A549 (cell line): ENCODE results near the gene YIPF6. TPM values are rescaled to one million over a fixed set of nuclear protein-coding genes. Genes with fewer than 3 reads are reported as not detected.

Experiments
- ATAC-seq, 2 experiments: fragments of 200-7000 bp in 1 of 2; fragments of >200 bp in 1 of 2; cut with Nextera tagmentation in 1 of 2; cut with Tn5 transposase in 1 of 2; 3 replicates each; pipeline versions ENCODE4 v1.8.0 to v1.9.1; 2018 to 2020; ENCODE audit warnings: mild to moderate bottlenecking in 1 of 2, moderate library complexity in 1 of 2
- CTCF ChIA-PET: fragments of 300-600 bp; sonication (Branson Sonifier 250); formaldehyde crosslinking; extraction: SDS; loops from one replicate; lab custom pipeline; 2021; ENCODE audit warnings: antibody characterized with exemption, inconsistent platforms; lab: Yijun Ruan, JAX
- POLR2A ChIA-PET: fragments of 350-600 bp; formaldehyde crosslinking; extraction: SDS; loops from one replicate; lab custom pipeline; 2021; ENCODE audit warnings: antibody characterized with exemption, inconsistent platforms; lab: Yijun Ruan, JAX
- DNase-seq, 2 experiments: peaks; one replicate each; pipeline versions ENCODE4 v3.0.0 to v3.0.0-alpha.2; 2011 to 2016; ENCODE audit warnings: low read depth in 1 of 2, low spot score in 1 of 2
- FAIRE-seq: peaks from 2 replicates; lab custom pipeline; 2011; peaks lifted over from hg19 to GRCh38; lab: Jason Lieb, UNC
- H3K27ac ChIP-seq, 2 experiments: fragments of >200 bp; sonication (Bioruptor Twin); formaldehyde crosslinking; 3 replicates each; pipeline ENCODE4 v1.5.1; 2016 to 2017
- H3K4me1 ChIP-seq: fragments of >200 bp; sonication (Bioruptor Twin); formaldehyde crosslinking; 3 replicates; pipeline ENCODE4 v1.6.1; 2016
- H3K4me2 ChIP-seq: fragments of >200 bp; sonication (Bioruptor Twin); formaldehyde crosslinking; 3 replicates; pipeline ENCODE4 v1.6.1; 2016
- H3K4me3 ChIP-seq: fragments of >200 bp; sonication (Bioruptor Twin); formaldehyde crosslinking; 3 replicates; pipeline ENCODE4 v1.5.1; 2016
- H3K9me3 ChIP-seq: fragments of >200 bp; sonication (Bioruptor Twin); formaldehyde crosslinking; 3 replicates; pipeline ENCODE4 v1.6.1; 2016
- CBX2 ChIP-seq: fragments of 200-600 bp; sonication (generic); IDR thresholded peaks from 2 replicates; pipeline ENCODE4 v1.6.1; 2016; ENCODE audit warnings: low read depth, mild to moderate bottlenecking, borderline replicate concordance
- CBX8 ChIP-seq: fragments of 200-600 bp; sonication (generic); IDR thresholded peaks from 2 replicates; pipeline ENCODE4 v1.6.1; 2016
- CEBPB ChIP-seq, 2 experiments: fragments of >200 bp in 1 of 2; sonication (Bioruptor Twin) in 1 of 2; formaldehyde crosslinking in 1 of 2; IDR thresholded peaks; 2 replicates each; pipeline ENCODE4 v1.6.1; 2012 to 2016
- CHD4 ChIP-seq: fragments of 200-600 bp; sonication (generic); IDR thresholded peaks from 2 replicates; pipeline ENCODE4 v1.6.1; 2016; ENCODE audit warnings: antibody characterized with exemption, mild to moderate bottlenecking, borderline replicate concordance
- EP300 ChIP-seq, 2 experiments: fragments of >200 bp; sonication (Bioruptor Twin); formaldehyde crosslinking; IDR thresholded peaks; 2 replicates in 1 of 2; 3 replicates in 1 of 2; pipeline ENCODE4 v1.6.1; 2016 to 2017
- FOSL2 ChIP-seq, 2 experiments: fragments of 450-650 bp in 1 of 2; fragments of >200 bp in 1 of 2; sonication (Bioruptor Twin) in 1 of 2; formaldehyde crosslinking; IDR thresholded peaks; 2 replicates each; pipeline versions ENCODE4 v1.5.0 to v1.6.1; 2016 to 2020; ENCODE audit warnings: mild to moderate bottlenecking in 1 of 2, moderate library complexity in 1 of 2
- HEYL ChIP-seq: fragments of 250-450 bp; sonication (Bioruptor Pico); IDR thresholded peaks from 2 replicates; pipeline ENCODE4 v1.8.0; 2021; ENCODE audit warnings: mild to moderate bottlenecking, moderate library complexity
- HOXB5 ChIP-seq: fragments of 250-450 bp; sonication (Bioruptor Pico); IDR thresholded peaks from 2 replicates; pipeline ENCODE4 v1.5.0; 2020; ENCODE audit warnings: mild to moderate bottlenecking, moderate library complexity
- KDM1A ChIP-seq: fragments of 200-600 bp; sonication (generic); IDR thresholded peaks from 2 replicates; pipeline ENCODE4 v1.6.1; 2016; ENCODE audit warnings: low read depth, mild to moderate bottlenecking
- KDM5A ChIP-seq: fragments of 200-600 bp; sonication (generic); IDR thresholded peaks from 2 replicates; pipeline ENCODE4 v1.6.1; 2016; ENCODE audit warnings: antibody characterized with exemption, mild to moderate bottlenecking
- MYC ChIP-seq: IDR thresholded peaks from 2 replicates; pipeline ENCODE4 v1.6.1; 2012; ENCODE audit warnings: mild to moderate bottlenecking, inconsistent platforms, low read length, improper control_type of control experiment, borderline replicate concordance
- NFE2L2 ChIP-seq: fragments of 150-350 bp; conservative IDR thresholded peaks from 2 replicates; pipeline ENCODE4 v1.6.1; 2014; ENCODE audit warnings: low read length
- RNF2 ChIP-seq: fragments of 200-600 bp; sonication (generic); IDR thresholded peaks from 2 replicates; pipeline ENCODE4 v1.6.1; 2016; ENCODE audit warnings: low read depth, mild to moderate bottlenecking, antibody characterized with exemption, moderate library complexity, borderline replicate concordance
- SMC3 ChIP-seq: fragments of >200 bp; sonication (Bioruptor Twin); formaldehyde crosslinking; IDR thresholded peaks from 3 replicates; pipeline ENCODE4 v1.6.1; 2018; ENCODE audit warnings: inconsistent platforms
- TFCP2L1 ChIP-seq: fragments of 250-450 bp; sonication (Bioruptor Pico); IDR thresholded peaks from 2 replicates; pipeline ENCODE4 v1.5.0; 2021; ENCODE audit warnings: mild to moderate bottlenecking
- ZFP36 ChIP-seq: fragments of 450-650 bp; IDR thresholded peaks from 2 replicates; pipeline ENCODE4 v1.6.1; 2014; ENCODE audit warnings: borderline replicate concordance; ENCODE audit not compliant: partially characterized antibody
- ZNF302 ChIP-seq: fragments of 250-450 bp; sonication (Bioruptor Pico); IDR thresholded peaks from 2 replicates; pipeline ENCODE4 v1.9.0; 2021; ENCODE audit warnings: inconsistent platforms, mild to moderate bottlenecking, moderate library complexity
- WGBS: methylation state at CpG from one replicate; pipeline ENCODE4 v1.1.6; 2017; ENCODE audit errors: missing lambda C conversion rate; 5-methylcytosine and 5-hydroxymethylcytosine counted together
- polyA plus RNA-seq, 4 experiments: library from polyadenylated mRNA; depleted of rRNA in 3 of 4; stranded (reverse); fragments of >200 nt; fragmentation: RNase III in 1 of 4; extraction: RNeasy Plus Mini Kit Qiagen cat#74134 plus additional on column Dnase treatment in 1 of 4; gene quantifications; 2 replicates in 3 of 4; 3 replicates in 1 of 4; pipeline ENCODE4 v1.2.3, GENCODE V29; 2011 to 2017
- TF ChIP-seq, protein P1 (sequence below): IDR thresholded peaks from 2 replicates; pipeline ENCODE4 v1.6.1; 2012
- TF ChIP-seq, protein P2 (sequence below): fragments of 200-600 bp; sonication (generic); IDR thresholded peaks from 2 replicates; pipeline ENCODE4 v1.6.1; 2016; ENCODE audit warnings: antibody characterized with exemption, mild to moderate bottlenecking, moderate library complexity
- TF ChIP-seq, protein P3 (sequence below): fragments of 250-450 bp; sonication (Bioruptor Pico); IDR thresholded peaks from 2 replicates; pipeline ENCODE4 v1.5.0; 2020; ENCODE audit warnings: low read depth, mild to moderate bottlenecking, moderate library complexity

Gene YIPF6
- polyA plus RNA-seq, 2 of the 4 experiments (the other 2 are of a cell fraction): 27.8 to 58.9 TPM

DNA sequence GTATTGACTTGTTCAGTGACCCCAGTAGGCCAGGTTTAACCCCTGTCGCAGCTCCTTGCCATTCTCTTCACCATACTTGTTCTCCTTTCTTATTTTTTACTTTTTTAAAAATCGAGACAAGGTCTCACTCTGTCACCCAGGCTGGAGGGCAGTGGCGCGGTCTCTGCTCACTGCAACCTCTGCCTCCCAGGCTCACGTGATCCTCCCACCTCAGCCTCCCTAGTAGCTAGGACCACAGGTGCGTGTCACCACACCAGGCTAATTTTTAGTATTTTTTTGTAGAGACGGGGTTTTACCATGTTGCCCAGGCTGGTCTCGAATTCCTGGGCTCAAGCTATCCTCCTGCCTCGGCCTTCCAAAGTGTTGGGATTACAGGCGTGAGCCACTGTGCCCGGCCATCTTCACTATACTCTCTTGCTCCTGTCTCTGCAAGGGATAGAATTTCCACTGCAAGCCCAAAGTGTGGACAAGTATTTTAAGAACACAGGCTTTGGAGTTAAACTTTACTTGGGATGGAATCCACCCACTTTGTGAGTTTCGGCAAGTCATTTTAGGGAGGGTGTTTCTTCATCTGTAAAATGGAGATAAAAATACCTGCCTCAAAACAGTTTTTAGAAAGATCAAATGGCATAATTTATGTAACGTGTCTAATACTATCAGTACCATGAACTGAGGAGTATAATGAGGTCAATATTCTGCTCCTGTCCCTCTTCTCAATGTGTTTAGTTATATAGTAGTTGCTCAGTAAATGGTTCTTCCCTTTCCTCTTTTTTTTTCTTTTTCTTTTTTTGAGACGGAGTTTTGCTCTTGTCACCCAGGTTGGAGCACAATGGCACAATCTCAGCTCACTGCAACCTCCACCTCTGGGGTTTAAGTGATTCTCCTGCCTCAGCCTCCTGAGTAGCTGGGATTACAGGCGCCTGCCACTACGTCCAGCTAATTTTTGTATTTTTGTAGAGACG, 973 bp downstream of the YIPF6 start:
- Histone ChIP-seq H3K9me3 (no peaks in the 10 kb centered on the region), H3K4me3 (peak overlapping the region; percentile 75), H3K27ac (peak overlapping the region; percentile 96 to 98), H3K4me1 (peaks cover 22% of the 10 kb centered on the region), H3K4me2 (peak overlapping the region; percentile 80)
- TF ChIP-seq RNF2: no peak
- TF ChIP-seq, protein P1, sequence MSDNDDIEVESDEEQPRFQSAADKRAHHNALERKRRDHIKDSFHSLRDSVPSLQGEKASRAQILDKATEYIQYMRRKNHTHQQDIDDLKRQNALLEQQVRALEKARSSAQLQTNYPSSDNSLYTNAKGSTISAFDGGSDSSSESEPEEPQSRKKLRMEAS: no peak
- TF ChIP-seq, protein P2, sequence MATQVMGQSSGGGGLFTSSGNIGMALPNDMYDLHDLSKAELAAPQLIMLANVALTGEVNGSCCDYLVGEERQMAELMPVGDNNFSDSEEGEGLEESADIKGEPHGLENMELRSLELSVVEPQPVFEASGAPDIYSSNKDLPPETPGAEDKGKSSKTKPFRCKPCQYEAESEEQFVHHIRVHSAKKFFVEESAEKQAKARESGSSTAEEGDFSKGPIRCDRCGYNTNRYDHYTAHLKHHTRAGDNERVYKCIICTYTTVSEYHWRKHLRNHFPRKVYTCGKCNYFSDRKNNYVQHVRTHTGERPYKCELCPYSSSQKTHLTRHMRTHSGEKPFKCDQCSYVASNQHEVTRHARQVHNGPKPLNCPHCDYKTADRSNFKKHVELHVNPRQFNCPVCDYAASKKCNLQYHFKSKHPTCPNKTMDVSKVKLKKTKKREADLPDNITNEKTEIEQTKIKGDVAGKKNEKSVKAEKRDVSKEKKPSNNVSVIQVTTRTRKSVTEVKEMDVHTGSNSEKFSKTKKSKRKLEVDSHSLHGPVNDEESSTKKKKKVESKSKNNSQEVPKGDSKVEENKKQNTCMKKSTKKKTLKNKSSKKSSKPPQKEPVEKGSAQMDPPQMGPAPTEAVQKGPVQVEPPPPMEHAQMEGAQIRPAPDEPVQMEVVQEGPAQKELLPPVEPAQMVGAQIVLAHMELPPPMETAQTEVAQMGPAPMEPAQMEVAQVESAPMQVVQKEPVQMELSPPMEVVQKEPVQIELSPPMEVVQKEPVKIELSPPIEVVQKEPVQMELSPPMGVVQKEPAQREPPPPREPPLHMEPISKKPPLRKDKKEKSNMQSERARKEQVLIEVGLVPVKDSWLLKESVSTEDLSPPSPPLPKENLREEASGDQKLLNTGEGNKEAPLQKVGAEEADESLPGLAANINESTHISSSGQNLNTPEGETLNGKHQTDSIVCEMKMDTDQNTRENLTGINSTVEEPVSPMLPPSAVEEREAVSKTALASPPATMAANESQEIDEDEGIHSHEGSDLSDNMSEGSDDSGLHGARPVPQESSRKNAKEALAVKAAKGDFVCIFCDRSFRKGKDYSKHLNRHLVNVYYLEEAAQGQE: no peak
- TF ChIP-seq ZFP36: no peak
- TF ChIP-seq CEBPB (IDR thresholded peaks at IDR 0.05): no peak
- no peak for TF ChIP-seq ZNF302
- no peak for TF ChIP-seq NFE2L2
- no peak for TF ChIP-seq CHD4
- no peak for TF ChIP-seq KDM1A
- TF ChIP-seq EP300 (IDR thresholded peaks at IDR 0.05): no peak
- no peak for TF ChIP-seq CBX2
- no peak for TF ChIP-seq FOSL2 (IDR thresholded peaks at IDR 0.05)
- TF ChIP-seq FOSL2 (CRISPR knock-in tag; IDR thresholded peaks at IDR 0.05): no peak
- no peak for TF ChIP-seq KDM5A
- TF ChIP-seq CBX8: no peak
- no peak for TF ChIP-seq MYC
- TF ChIP-seq SMC3: no peak
- TF ChIP-seq HOXB5 (CRISPR knock-in tag): no peak
- TF ChIP-seq HEYL (CRISPR knock-in tag): no peak
- WGBS: 66% methylated on average over 17 of the region's 17 CpGs
- no peak for DNase-seq
- no peak for ATAC-seq
- CTCF ChIA-PET: interaction anchor here (1.2 to 2.5 kb wide), 4 partner anchors 9 to 313 kb away, joined by 4 to 7 read pairs (median 6); no protein-coding TSS in a partner anchor
- FAIRE-seq: no peak
- POLR2A ChIA-PET: interaction anchor here (1.4 to 1.7 kb wide), 2 partner anchors 9 to 67 kb away, joined by 5 to 6 read pairs; partner anchors contain the start of gene OPHN1

DNA sequence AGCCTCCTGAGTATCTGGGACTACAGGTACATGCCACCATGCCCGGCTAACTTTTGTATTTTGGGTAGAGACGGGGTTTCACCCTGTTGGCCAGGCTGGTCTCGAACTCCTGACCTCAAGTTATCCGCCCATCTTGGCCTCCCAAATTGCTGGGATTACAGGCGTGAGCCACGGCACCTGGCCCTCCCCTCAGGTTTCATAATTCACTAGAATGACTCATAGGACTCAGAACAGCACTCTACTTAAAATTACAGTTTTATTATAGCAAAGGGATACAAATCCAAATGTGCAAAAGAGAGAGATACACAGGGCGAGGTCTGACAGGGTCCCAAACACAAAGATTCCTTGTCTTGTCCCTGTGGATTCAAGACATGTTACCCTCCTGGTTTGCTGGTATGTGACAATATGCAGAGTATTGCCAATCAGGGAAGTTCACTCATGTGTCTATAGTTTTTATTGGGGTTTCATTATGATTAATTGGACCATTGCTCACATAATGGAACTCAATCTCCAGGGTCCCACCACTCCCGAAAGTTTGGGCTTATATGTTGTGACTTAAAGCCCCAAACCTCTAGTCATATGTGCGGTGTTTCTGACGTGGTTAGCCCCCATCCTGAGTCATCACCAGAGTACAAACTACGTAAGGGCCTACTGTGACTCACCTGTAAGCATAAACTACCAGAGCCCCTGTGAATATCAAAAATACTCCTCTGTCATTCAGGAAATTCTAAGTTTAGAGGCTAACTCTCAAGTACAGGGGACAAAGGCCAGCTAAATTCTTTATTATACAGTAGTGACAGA, 5.2 kb downstream of the YIPF6 start:
- Histone ChIP-seq H3K4me3 (no peak overlapping the region), H3K27ac (peak overlapping the region in 1 of 2 experiments; percentile 21; a peak in 1 of 6 replicates), H3K9me3 (no peaks in the 10 kb centered on the region), H3K4me1 (peaks cover 24% of the 10 kb centered on the region), H3K4me2 (peak overlapping the region; percentile 27)
- TF ChIP-seq KDM1A: no peak
- TF ChIP-seq CBX8: no peak
- TF ChIP-seq, protein P3, sequence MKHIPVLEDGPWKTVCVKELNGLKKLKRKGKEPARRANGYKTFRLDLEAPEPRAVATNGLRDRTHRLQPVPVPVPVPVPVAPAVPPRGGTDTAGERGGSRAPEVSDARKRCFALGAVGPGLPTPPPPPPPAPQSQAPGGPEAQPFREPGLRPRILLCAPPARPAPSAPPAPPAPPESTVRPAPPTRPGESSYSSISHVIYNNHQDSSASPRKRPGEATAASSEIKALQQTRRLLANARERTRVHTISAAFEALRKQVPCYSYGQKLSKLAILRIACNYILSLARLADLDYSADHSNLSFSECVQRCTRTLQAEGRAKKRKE (CRISPR knock-in tag): no peak
- no peak for TF ChIP-seq FOSL2 (IDR thresholded peaks at IDR 0.05)
- peak; percentile 59 for TF ChIP-seq FOSL2 (CRISPR knock-in tag; IDR thresholded peaks at IDR 0.05)
- no peak for TF ChIP-seq TFCP2L1 (CRISPR knock-in tag)
- TF ChIP-seq SMC3: no peak
- POLR2A ChIA-PET: no interaction called here
- FAIRE-seq (no peak), DNase-seq (peak; percentile 16 to 59), ATAC-seq (peak; percentile 71 to 81; a peak in 5 of 6 replicates)
- CTCF ChIA-PET: interaction anchor here (1.0 to 1.3 kb wide), 2 partner anchors 207 to 307 kb away, joined by 4 to 5 read pairs; no protein-coding TSS in a partner anchor
- 71% methylated on average over 11 of the region's 11 CpGs for WGBS
